ENCODE data around the gene RHBG. TPM values are rescaled to one million over a fixed set of nuclear protein-coding genes. Genes with fewer than 3 reads are reported as not detected.
A peak's percentile ranks its signal among the peaks of the same experiment; 100 is the strongest.
"Not testable (repeated sequence)": the region's sequence is repeated elsewhere in the genome, so short reads cannot be mapped to it uniquely, and the experiment has no call there.

RHBG gene
- polyA plus RNA-seq, 1 experiment = not detected

GRCh38 chr1:156344409-156344808, 24.6 kb upstream of the RHBG start:
- TF ChIP-seq CTCF (IDR thresholded peaks at IDR 0.05; ENCODE audit: low read depth, low read length) = no peak
- Histone ChIP-seq H3K9me3 (ENCODE audit: control insufficient read depth, insufficient read depth, low read length) (no peaks in the 10 kb centered on the region), H3K27me3 (ENCODE audit: control insufficient read depth, insufficient read depth, low read length) (peaks cover 10% of the 10 kb centered on the region), H3K27ac (ENCODE audit: low read depth, low read length) (no peak overlapping the region), H3K4me3 (ENCODE audit: low read depth, low read length) (no peak overlapping the region)
- ChIA-PET POLR2A (no interaction called here), CTCF (interaction anchor here (0.7 to 1.8 kb wide), 4 partner anchors 15 to 361 kb away, joined by 3 to 8 read pairs (median 4); no protein-coding TSS in a partner anchor)
- no peak for DNase-seq (ENCODE audit: low read depth, low spot score)

GRCh38 chr1:156346035-156346434, 23.0 kb upstream of the RHBG start:
- DNase-seq (ENCODE audit: low read depth, low spot score); H3K4me3 ChIP-seq (ENCODE audit: low read depth, low read length); POLR2A ChIA-PET; H3K9me3 ChIP-seq (ENCODE audit: control insufficient read depth, insufficient read depth, low read length); H3K27ac ChIP-seq (ENCODE audit: low read depth, low read length): not testable (repeated sequence)
- CTCF ChIA-PET = interaction anchor here (0.6 to 1.8 kb wide), 2 partner anchors 40 to 250 kb away, joined by 8 read pairs; no protein-coding TSS in a partner anchor
- H3K27me3 ChIP-seq (ENCODE audit: control insufficient read depth, insufficient read depth, low read length) = peaks cover 16% of the 10 kb centered on the region

- DNase-seq (ENCODE audit: low read depth, low spot score) = peak; percentile 43
- Histone ChIP-seq H3K4me3 (ENCODE audit: low read depth, low read length) (no peak overlapping the region), H3K27me3 (ENCODE audit: control insufficient read depth, insufficient read depth, low read length) (peaks cover 22% of the 10 kb centered on the region), H3K27ac (ENCODE audit: low read depth, low read length) (no peak overlapping the region), H3K9me3 (ENCODE audit: control insufficient read depth, insufficient read depth, low read length) (no peaks in the 10 kb centered on the region)
- ChIA-PET POLR2A (no interaction called here), CTCF (no interaction called here)
- no peak for TF ChIP-seq CTCF (IDR thresholded peaks at IDR 0.05; ENCODE audit: low read depth, low read length)
These were observed 22.4 kb upstream of the RHBG start for GRCh38 chr1:156346636-156347035.

- H3K4me3 ChIP-seq (ENCODE audit: low read depth, low read length) = no peak overlapping the region
- peaks cover 27% of the 10 kb centered on the region for H3K27me3 ChIP-seq (ENCODE audit: control insufficient read depth, insufficient read depth, low read length)
- ChIA-PET CTCF (interaction anchor here (0.6 to 1.6 kb wide), 6 partner anchors 12 to 263 kb away, joined by 3 to 8 read pairs (median 4); no protein-coding TSS in a partner anchor), POLR2A (no interaction called here)
- DNase-seq (ENCODE audit: low read depth, low spot score) = no peak
- TF ChIP-seq CTCF (IDR thresholded peaks at IDR 0.05; ENCODE audit: low read depth, low read length) = no peak
- H3K27ac ChIP-seq (ENCODE audit: low read depth, low read length) = no peak overlapping the region
- H3K9me3 ChIP-seq (ENCODE audit: control insufficient read depth, insufficient read depth, low read length) = no peaks in the 10 kb centered on the region
These were observed 21.7 kb upstream of the RHBG start for GRCh38 chr1:156347331-156347730.

GRCh38 chr1:156352481-156352880, 16.5 kb upstream of the RHBG start:
- POLR2A ChIA-PET; H3K9me3 ChIP-seq (ENCODE audit: control insufficient read depth, insufficient read depth, low read length): not testable (repeated sequence)
- CTCF ChIA-PET = interaction anchor here (0.6 kb wide), 2 partner anchors 15 to 33 kb away, joined by 4 to 7 read pairs; partner anchors contain the start of gene CCT3

GRCh38 chr1:156356262-156356874, 12.6 kb upstream of the RHBG start:
- ChIA-PET CTCF (interaction anchor here (1.1 kb wide), 1 partner anchor 89 kb away, joined by 6 read pairs; no protein-coding TSS in a partner anchor), POLR2A (no interaction called here)
- Histone ChIP-seq H3K27ac (ENCODE audit: low read depth, low read length) (peak overlapping the region; percentile 11), H3K4me3 (ENCODE audit: low read depth, low read length) (no peak overlapping the region), H3K27me3 (ENCODE audit: control insufficient read depth, insufficient read depth, low read length) (peaks cover 47% of the 10 kb centered on the region), H3K9me3 (ENCODE audit: control insufficient read depth, insufficient read depth, low read length) (no peaks in the 10 kb centered on the region; the same call in 1 of the 2 replicates)
- no peak for TF ChIP-seq CTCF (IDR thresholded peaks at IDR 0.05; ENCODE audit: low read depth, low read length)
- DNase-seq (ENCODE audit: low read depth, low spot score) = no peak

More at GRCh38 chr1:156352481-156352880, 16.5 kb upstream of the RHBG start:
- H3K4me3 ChIP-seq (ENCODE audit: low read depth, low read length); H3K27ac ChIP-seq (ENCODE audit: low read depth, low read length); DNase-seq (ENCODE audit: low read depth, low spot score): not testable (repeated sequence)
- H3K27me3 ChIP-seq (ENCODE audit: control insufficient read depth, insufficient read depth, low read length) = peaks cover 38% of the 10 kb centered on the region

Data from AG04450 (cell line).